Measurements from ENCODE around the gene DAGLA.

The DAGLA gene

GRCh38 chr11:61717286-61718033 lies 37.3 kb downstream of the DAGLA start:
- no peak overlapping the region for H3K4me3 Mint-ChIP-seq
- no peaks in the 10 kb centered on the region for H3K4me1 Mint-ChIP-seq (ENCODE audit: low read depth)
- no peaks in the 10 kb centered on the region for H3K9me3 Mint-ChIP-seq
- no peaks in the 10 kb centered on the region for H3K36me3 Mint-ChIP-seq (ENCODE audit: low read depth)
- no peak overlapping the region for H3K27ac Mint-ChIP-seq
- no peaks in the 10 kb centered on the region for H3K27me3 Mint-ChIP-seq

GRCh38 chr11:61718046-61718531 lies 37.9 kb downstream of the DAGLA start:
- Mint-ChIP-seq H3K9me3 (no peaks in the 10 kb centered on the region), H3K36me3 (ENCODE audit: low read depth) (no peaks in the 10 kb centered on the region), H3K4me1 (ENCODE audit: low read depth) (no peaks in the 10 kb centered on the region), H3K4me3 (no peak overlapping the region), H3K27me3 (no peaks in the 10 kb centered on the region), H3K27ac (no peak overlapping the region)

- H3K9me3 Mint-ChIP-seq: no peaks in the 10 kb centered on the region
- H3K27ac Mint-ChIP-seq: no peak overlapping the region
- no peaks in the 10 kb centered on the region for H3K36me3 Mint-ChIP-seq (ENCODE audit: low read depth)
- H3K27me3 Mint-ChIP-seq: no peaks in the 10 kb centered on the region
- H3K4me1 Mint-ChIP-seq (ENCODE audit: low read depth): no peaks in the 10 kb centered on the region
- no peak overlapping the region for H3K4me3 Mint-ChIP-seq
Measured at GRCh38 chr11:61718621-61719302, 38.6 kb downstream of the DAGLA start.

- Mint-ChIP-seq H3K4me1 (ENCODE audit: low read depth) (no peaks in the 10 kb centered on the region), H3K36me3 (ENCODE audit: low read depth) (no peaks in the 10 kb centered on the region), H3K9me3 (no peaks in the 10 kb centered on the region), H3K4me3 (no peak overlapping the region), H3K27me3 (no peaks in the 10 kb centered on the region), H3K27ac (no peak overlapping the region)
Measured at GRCh38 chr11:61719978-61720377, 39.8 kb downstream of the DAGLA start.

GRCh38 chr11:61720597-61720996 lies 40.4 kb downstream of the DAGLA start:
- Mint-ChIP-seq H3K9me3 (no peaks in the 10 kb centered on the region), H3K4me1 (ENCODE audit: low read depth) (no peaks in the 10 kb centered on the region), H3K27ac (no peak overlapping the region), H3K36me3 (ENCODE audit: low read depth) (no peaks in the 10 kb centered on the region), H3K4me3 (no peak overlapping the region), H3K27me3 (no peaks in the 10 kb centered on the region)

- H3K4me1 Mint-ChIP-seq (ENCODE audit: low read depth): no peaks in the 10 kb centered on the region
Measured at GRCh38 chr11:61724437-61724836, 44.2 kb downstream of the DAGLA start.

GRCh38 chr11:61725781-61726231 lies 45.6 kb downstream of the DAGLA start:
- no peaks in the 10 kb centered on the region for H3K4me1 Mint-ChIP-seq (ENCODE audit: low read depth)
- H3K9me3 Mint-ChIP-seq: no peaks in the 10 kb centered on the region
- no peak overlapping the region for H3K4me3 Mint-ChIP-seq
- no peaks in the 10 kb centered on the region for H3K27me3 Mint-ChIP-seq
- no peaks in the 10 kb centered on the region for H3K36me3 Mint-ChIP-seq (ENCODE audit: low read depth)
- no peak overlapping the region for H3K27ac Mint-ChIP-seq

More at GRCh38 chr11:61724437-61724836, 44.2 kb downstream of the DAGLA start:
- Mint-ChIP-seq H3K27ac (no peak overlapping the region), H3K27me3 (no peaks in the 10 kb centered on the region), H3K4me3 (no peak overlapping the region), H3K36me3 (ENCODE audit: low read depth) (no peaks in the 10 kb centered on the region), H3K9me3 (no peaks in the 10 kb centered on the region)

GRCh38 chr11:61726775-61727174 lies 46.6 kb downstream of the DAGLA start:
- no peaks in the 10 kb centered on the region for H3K9me3 Mint-ChIP-seq
- no peak overlapping the region for H3K27ac Mint-ChIP-seq
- no peaks in the 10 kb centered on the region for H3K4me1 Mint-ChIP-seq (ENCODE audit: low read depth)
- H3K27me3 Mint-ChIP-seq: no peaks in the 10 kb centered on the region
- no peaks in the 10 kb centered on the region for H3K36me3 Mint-ChIP-seq (ENCODE audit: low read depth)
- no peak overlapping the region for H3K4me3 Mint-ChIP-seq

- H3K9me3 Mint-ChIP-seq: no peaks in the 10 kb centered on the region
- H3K4me1 Mint-ChIP-seq (ENCODE audit: low read depth): no peaks in the 10 kb centered on the region
- no peak overlapping the region for H3K4me3 Mint-ChIP-seq
- H3K27me3 Mint-ChIP-seq: no peaks in the 10 kb centered on the region
- H3K36me3 Mint-ChIP-seq (ENCODE audit: low read depth): no peaks in the 10 kb centered on the region
- no peak overlapping the region for H3K27ac Mint-ChIP-seq
Measured at GRCh38 chr11:61727401-61727811, 47.2 kb downstream of the DAGLA start.

- peaks cover 2% of the 10 kb centered on the region for H3K4me1 Mint-ChIP-seq (ENCODE audit: low read depth)
- no peak overlapping the region for H3K27ac Mint-ChIP-seq
- H3K27me3 Mint-ChIP-seq: no peaks in the 10 kb centered on the region
- H3K9me3 Mint-ChIP-seq: no peaks in the 10 kb centered on the region
- no peaks in the 10 kb centered on the region for H3K36me3 Mint-ChIP-seq (ENCODE audit: low read depth)
- no peak overlapping the region for H3K4me3 Mint-ChIP-seq
Measured at GRCh38 chr11:61728066-61728939, 48.1 kb downstream of the DAGLA start.

- Mint-ChIP-seq H3K4me1 (ENCODE audit: low read depth) (peaks cover 3% of the 10 kb centered on the region), H3K36me3 (ENCODE audit: low read depth) (no peaks in the 10 kb centered on the region), H3K9me3 (no peaks in the 10 kb centered on the region), H3K4me3 (no peak overlapping the region), H3K27ac (no peak overlapping the region), H3K27me3 (no peaks in the 10 kb centered on the region)
Measured at GRCh38 chr11:61728940-61729219, 48.7 kb downstream of the DAGLA start.

GRCh38 chr11:61730240-61730994 lies 50.2 kb downstream of the DAGLA start:
- H3K4me3 Mint-ChIP-seq: no peak overlapping the region
- no peaks in the 10 kb centered on the region for H3K9me3 Mint-ChIP-seq
- no peak overlapping the region for H3K27ac Mint-ChIP-seq
- H3K4me1 Mint-ChIP-seq (ENCODE audit: low read depth): peaks cover 3% of the 10 kb centered on the region
- no peaks in the 10 kb centered on the region for H3K36me3 Mint-ChIP-seq (ENCODE audit: low read depth)
- H3K27me3 Mint-ChIP-seq: no peaks in the 10 kb centered on the region

- no peaks in the 10 kb centered on the region for H3K9me3 Mint-ChIP-seq
- H3K4me1 Mint-ChIP-seq (ENCODE audit: low read depth): peaks cover 3% of the 10 kb centered on the region
- no peak overlapping the region for H3K4me3 Mint-ChIP-seq
- no peak overlapping the region for H3K27ac Mint-ChIP-seq
- no peaks in the 10 kb centered on the region for H3K36me3 Mint-ChIP-seq (ENCODE audit: low read depth)
- H3K27me3 Mint-ChIP-seq: no peaks in the 10 kb centered on the region
Measured at GRCh38 chr11:61731211-61731951, 51.2 kb downstream of the DAGLA start.
